Kidney (tissue), 14 donors: ENCODE measurements around the gene SMTN. TPM values are rescaled to one million over a fixed set of nuclear protein-coding genes. Genes with fewer than 3 reads are reported as not detected.

Experiments
- DNase-seq, 5 donors: peaks; one replicate each; pipeline ENCODE4 v3.0.0-alpha.2; 2013 to 2020
- FAIRE-seq: peaks from 2 replicates; lab custom pipeline; 2012; peaks lifted over from hg19 to GRCh38; lab: Jason Lieb, UNC
- H3K27ac ChIP-seq, 2 donors: one replicate each; pipeline ENCODE4 v1.7.0; 2013; ENCODE audit warnings: low read depth in 2 of 2, low read length in 2 of 2, inconsistent platforms in 1 of 2
- H3K27me3 ChIP-seq: one replicate; pipeline ENCODE4 v1.7.1; 2013; ENCODE audit warnings: low read length, inconsistent platforms; ENCODE audit not compliant: control insufficient read depth, insufficient read depth
- H3K36me3 ChIP-seq, 3 donors: one replicate each; pipeline versions ENCODE4 v1.7.0 to v1.7.1; 2013; ENCODE audit warnings: low read length in 3 of 3, control low read depth in 1 of 3, inconsistent platforms in 1 of 3; ENCODE audit not compliant: insufficient read depth in 3 of 3, control insufficient read depth in 2 of 3
- H3K4me1 ChIP-seq, 3 donors: one replicate each; pipeline versions ENCODE4 v1.7.0 to v1.7.1; 2013; ENCODE audit warnings: low read length in 3 of 3, inconsistent platforms in 1 of 3, low read depth in 1 of 3; ENCODE audit not compliant: control insufficient read depth in 2 of 3, insufficient read depth in 2 of 3
- H3K4me3 ChIP-seq, 3 donors: one replicate each; pipeline versions ENCODE4 v1.7.0 to v1.8.1; 2013; ENCODE audit warnings: low read length in 3 of 3, control low read depth in 1 of 3, inconsistent platforms in 1 of 3
- H3K9ac ChIP-seq, 3 donors: one replicate each; pipeline versions ENCODE4 v1.7.0 to v1.7.1; 2013; ENCODE audit warnings: low read length in 3 of 3, control low read depth in 1 of 3, inconsistent platforms in 1 of 3
- H3K9me3 ChIP-seq, 3 donors: one replicate each; pipeline versions ENCODE4 v1.7.0 to v1.7.1; 2013; ENCODE audit warnings: low read length in 3 of 3, control low read depth in 1 of 3, inconsistent platforms in 1 of 3; ENCODE audit not compliant: control insufficient read depth in 2 of 3, insufficient read depth in 1 of 3
- intact Hi-C: fragments of 100-400 bp; cut with DNase I; formaldehyde crosslinking; loops from one replicate; pipeline ENCODE4 v1.11.1; 2022
- polyA plus RNA-seq: library from polyadenylated mRNA; stranded (reverse); fragments of 350-450 nt; fragmentation: Illumina TruSeq; extraction: RNeasy Lipid Tissue Mini Kit (QIAGEN cat#74804); gene quantifications from one replicate; pipeline ENCODE4 v1.2.3, GENCODE V29; 2014; ENCODE audit warnings: low read depth, low replicate concordance; ENCODE audit not compliant: insufficient read depth
- total RNA-seq: library from RNA; stranded (reverse); fragmentation: NEBNext Ultra II Directional; extraction: Animal tissue kit (Norgen Biotek cat#: 25700); gene quantifications from one replicate; pipeline ENCODE4 v1.2.1, GENCODE V29; 2021
- TF ChIP-seq, protein P1 (sequence below): IDR thresholded peaks from 3 replicates; pipeline ENCODE4 v1.5.1; 2012; ENCODE audit warnings: mild to moderate bottlenecking, moderate library complexity, borderline replicate concordance; ENCODE audit not compliant: insufficient read depth; ENCODE audit errors: extremely low read depth
- donor health status: control.
- donor health status: control.
- donor health status: control.
- donor health status: control.
- donor health status: control.
- donor health status: DM: yes; HTN: yes; CAD: no.
- donor health status: Normal renal cell carcinoma (clear cell type).

SMTN gene
- total and polyA plus RNA-seq, 2 donors from 2014 or later: 64.4 to 67.7 TPM

- TF ChIP-seq, protein P1, sequence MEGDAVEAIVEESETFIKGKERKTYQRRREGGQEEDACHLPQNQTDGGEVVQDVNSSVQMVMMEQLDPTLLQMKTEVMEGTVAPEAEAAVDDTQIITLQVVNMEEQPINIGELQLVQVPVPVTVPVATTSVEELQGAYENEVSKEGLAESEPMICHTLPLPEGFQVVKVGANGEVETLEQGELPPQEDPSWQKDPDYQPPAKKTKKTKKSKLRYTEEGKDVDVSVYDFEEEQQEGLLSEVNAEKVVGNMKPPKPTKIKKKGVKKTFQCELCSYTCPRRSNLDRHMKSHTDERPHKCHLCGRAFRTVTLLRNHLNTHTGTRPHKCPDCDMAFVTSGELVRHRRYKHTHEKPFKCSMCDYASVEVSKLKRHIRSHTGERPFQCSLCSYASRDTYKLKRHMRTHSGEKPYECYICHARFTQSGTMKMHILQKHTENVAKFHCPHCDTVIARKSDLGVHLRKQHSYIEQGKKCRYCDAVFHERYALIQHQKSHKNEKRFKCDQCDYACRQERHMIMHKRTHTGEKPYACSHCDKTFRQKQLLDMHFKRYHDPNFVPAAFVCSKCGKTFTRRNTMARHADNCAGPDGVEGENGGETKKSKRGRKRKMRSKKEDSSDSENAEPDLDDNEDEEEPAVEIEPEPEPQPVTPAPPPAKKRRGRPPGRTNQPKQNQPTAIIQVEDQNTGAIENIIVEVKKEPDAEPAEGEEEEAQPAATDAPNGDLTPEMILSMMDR: no peak
- Histone ChIP-seq H3K9me3 (no peaks in the 10 kb centered on the region), H3K27ac (peak overlapping the region in 1 of 2 donors; percentile 40), H3K36me3 (peaks cover 0 to 2% (median 0%) of the 10 kb centered on the region in 3 donors), H3K27me3 (no peaks in the 10 kb centered on the region), H3K4me3 (peak overlapping the region in 2 of 3 donors; percentile 41 to 80), H3K9ac (peak overlapping the region in 2 of 3 donors; percentile 31 to 98), H3K4me1 (peaks cover 0 to 15% (median 0%) of the 10 kb centered on the region in 3 donors)
- no peak for DNase-seq
- no peak for FAIRE-seq
- intact Hi-C loops: no loop called here
These were observed 43.8 kb downstream of the SMTN start for GRCh38 chr22:31124811-31125465.

GRCh38 chr22:31125521-31126117 is 44.5 kb downstream of the SMTN start:
- H3K9ac ChIP-seq: peak overlapping the region in 2 of 3 donors; percentile 32 to 46
- no peaks in the 10 kb centered on the region for H3K27me3 ChIP-seq
- intact Hi-C loops: no loop called here
- DNase-seq: no peak
- H3K4me3 ChIP-seq: no peak overlapping the region
- peak overlapping the region in 1 of 2 donors; percentile 81 for H3K27ac ChIP-seq
- peaks cover 0 to 15% (median 0%) of the 10 kb centered on the region in 3 donors for H3K4me1 ChIP-seq
- H3K9me3 ChIP-seq: no peaks in the 10 kb centered on the region
- TF ChIP-seq, protein P1: no peak
- FAIRE-seq: no peak
- peaks cover 0 to 2% (median 0%) of the 10 kb centered on the region in 3 donors for H3K36me3 ChIP-seq

DNA sequence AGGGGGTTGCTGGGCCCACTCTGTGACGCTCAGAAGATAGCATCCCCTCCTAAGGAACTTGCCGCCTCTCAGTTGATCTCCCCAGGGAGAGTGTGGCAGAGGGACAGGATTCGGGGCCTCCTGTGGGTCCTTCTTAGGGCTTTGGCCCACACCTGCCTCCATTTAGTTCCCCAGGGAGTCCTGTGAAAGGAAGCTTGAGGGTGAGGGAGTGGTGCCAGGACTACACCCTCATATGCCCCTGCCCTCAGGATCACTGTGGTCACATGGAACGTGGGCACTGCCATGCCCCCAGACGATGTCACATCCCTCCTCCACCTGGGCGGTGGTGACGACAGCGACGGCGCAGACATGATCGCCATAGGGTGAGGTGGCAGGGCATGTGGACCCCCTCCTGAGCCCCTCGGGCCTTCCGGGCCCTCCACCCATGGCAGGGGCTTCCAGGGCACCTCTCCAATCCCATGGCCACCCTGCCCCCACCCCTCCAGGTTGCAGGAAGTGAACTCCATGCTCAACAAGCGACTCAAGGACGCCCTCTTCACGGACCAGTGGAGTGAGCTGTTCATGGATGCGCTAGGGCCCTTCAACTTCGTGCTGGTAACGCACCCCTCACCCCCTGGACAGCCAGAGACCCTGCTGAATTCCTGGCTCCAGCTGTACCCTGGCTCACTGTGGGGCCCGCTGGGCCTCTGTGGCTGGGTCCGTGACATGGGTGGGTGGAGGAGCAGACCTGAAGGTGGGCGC is 45.2 kb downstream of the SMTN start:
- TF ChIP-seq, protein P1: no peak
- peaks cover 0 to 2% (median 0%) of the 10 kb centered on the region in 3 donors for H3K36me3 ChIP-seq
- intact Hi-C loops: no loop called here
- no peak overlapping the region for H3K4me3 ChIP-seq
- H3K27me3 ChIP-seq: no peaks in the 10 kb centered on the region
- H3K4me1 ChIP-seq: peaks cover 0 to 15% (median 0%) of the 10 kb centered on the region in 3 donors
- peak overlapping the region; percentile 43 to 81 for H3K27ac ChIP-seq
- FAIRE-seq (no peak), DNase-seq (no peak)
- H3K9ac ChIP-seq: peak overlapping the region in 1 of 3 donors; percentile 46
- H3K9me3 ChIP-seq: no peaks in the 10 kb centered on the region
